ENCODE measurements around the gene LYST. TPM values are rescaled to one million over a fixed set of nuclear protein-coding genes. Genes with fewer than 3 reads are reported as not detected.

Gene LYST
- total and polyA plus RNA-seq, 12 donors = 6.7 to 48.0 (median 19.0) TPM

- Histone ChIP-seq H3K4me3 (no peak overlapping the region), H3K4me1 (replicated peaks in 1 of 2) (peaks cover 0 to 10% of the 10 kb centered on the region in 2 donors), H3K9me3 (replicated peaks in 1 of 3) (no peaks in the 10 kb centered on the region), H3K36me3 (replicated peaks in 1 of 2) (no peaks in the 10 kb centered on the region), H3K27me3 (no peaks in the 10 kb centered on the region), H3K27ac (no peak overlapping the region)
- TF ChIP-seq POLR2A (IDR thresholded peaks at IDR 0.05) (no peak), CTCF (IDR thresholded peaks at IDR 0.05) (no peak)
- 44 to 64% (median 57%) methylated on average over 2 of the region's 2 CpGs for WGBS, 4 donors
- no peak for DNase-seq
- intact Hi-C loops (cut with DNase I) = loop anchor here in 1 of 2 donors (10.0 kb wide), 1 partner anchor 68 kb away; no protein-coding TSS in a partner anchor
Measured at GRCh38 chr1:235876402-235876841, 9.7 kb upstream of the LYST start.

- WGBS, 4 donors = 73 to 85% (median 78%) methylated on average over 4 of the region's 4 CpGs
- TF ChIP-seq POLR2A (IDR thresholded peaks at IDR 0.05) = no peak
- DNase-seq = no peak
- intact Hi-C loops (cut with DNase I) = loop anchor here in 1 of 2 donors (10.0 kb wide), 1 partner anchor 70 kb away; no protein-coding TSS in a partner anchor
- Histone ChIP-seq H3K4me1 (replicated peaks in 1 of 2) (peaks cover 0 to 10% of the 10 kb centered on the region in 2 donors), H3K36me3 (replicated peaks in 1 of 2) (no peaks in the 10 kb centered on the region), H3K4me3 (no peak overlapping the region), H3K9me3 (replicated peaks in 1 of 3) (no peaks in the 10 kb centered on the region), H3K27me3 (no peaks in the 10 kb centered on the region), H3K27ac (no peak overlapping the region)
Measured at GRCh38 chr1:235875036-235875597, 8.4 kb upstream of the LYST start.

DNA sequence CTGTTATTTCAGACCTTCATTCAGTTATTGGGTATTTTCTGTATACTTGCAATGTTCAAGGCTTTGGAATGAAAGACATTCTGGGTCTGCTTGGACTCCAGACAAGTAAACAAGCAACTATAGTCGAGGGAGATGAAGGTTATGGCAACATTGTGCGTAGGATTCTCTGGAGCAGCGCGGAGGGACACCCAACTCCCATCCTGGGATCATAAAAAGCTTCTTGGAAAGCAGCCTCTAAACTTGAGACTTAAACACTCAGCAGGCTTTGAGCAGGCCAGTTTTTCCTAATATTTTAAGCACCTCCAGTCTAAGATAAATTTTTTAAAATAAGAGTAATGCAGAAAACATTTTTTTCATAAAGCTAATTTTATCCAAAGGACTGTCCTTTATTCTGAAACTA lies 7.6 kb upstream of the LYST start:
- Histone ChIP-seq H3K9me3 (replicated peaks in 1 of 3) (no peaks in the 10 kb centered on the region), H3K27ac (no peak overlapping the region), H3K27me3 (no peaks in the 10 kb centered on the region), H3K36me3 (replicated peaks in 1 of 2) (no peaks in the 10 kb centered on the region), H3K4me1 (replicated peaks in 1 of 2) (peaks cover 0 to 6% of the 10 kb centered on the region in 2 donors), H3K4me3 (no peak overlapping the region)
- WGBS, 4 donors = 44 to 67% (median 63%) methylated on average over 4 of the region's 4 CpGs
- intact Hi-C loops (cut with DNase I) = loop anchor here in 1 of 2 donors (10.0 kb wide), 1 partner anchor 71 kb away; no protein-coding TSS in a partner anchor
- no peak for TF ChIP-seq CTCF (IDR thresholded peaks at IDR 0.05)
- no peak for TF ChIP-seq POLR2A (IDR thresholded peaks at IDR 0.05)
- DNase-seq = no peak

DNA sequence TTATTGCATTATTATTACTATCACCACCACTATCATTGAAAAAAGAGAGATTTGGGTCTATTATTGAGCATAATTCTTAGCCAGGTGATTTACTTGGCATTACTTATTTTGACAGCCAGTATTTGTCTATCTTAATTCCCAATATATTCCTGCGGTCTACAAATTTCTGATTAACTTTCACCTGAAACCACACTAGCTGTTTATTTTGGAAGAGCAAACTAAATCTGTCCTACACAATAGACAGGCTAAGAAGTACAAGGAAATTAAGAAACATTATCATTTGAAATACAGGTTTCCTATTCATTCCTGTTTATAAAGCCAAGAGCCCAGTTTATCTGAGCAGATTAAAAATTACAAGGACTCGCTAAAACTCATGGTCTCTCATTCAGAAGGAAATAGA lies 6.9 kb upstream of the LYST start:
- Histone ChIP-seq H3K4me1 (replicated peaks in 1 of 2) (no peaks in the 10 kb centered on the region), H3K36me3 (replicated peaks in 1 of 2) (no peaks in the 10 kb centered on the region), H3K9me3 (replicated peaks in 1 of 3) (no peaks in the 10 kb centered on the region), H3K27me3 (no peaks in the 10 kb centered on the region), H3K4me3 (no peak overlapping the region), H3K27ac (no peak overlapping the region)
- no peak for DNase-seq
- no peak for TF ChIP-seq CTCF (IDR thresholded peaks at IDR 0.05)
- TF ChIP-seq POLR2A (IDR thresholded peaks at IDR 0.05) = no peak
- WGBS, 4 donors = 78 to 87% (median 80%) methylated on average over 2 of the region's 2 CpGs
- intact Hi-C loops (cut with DNase I) = loop anchor here in 1 of 2 donors (10.0 kb wide), 1 partner anchor 71 kb away; no protein-coding TSS in a partner anchor

GRCh38 chr1:235873045-235873444 lies 6.3 kb upstream of the LYST start:
- intact Hi-C loops (cut with DNase I) = loop anchor here in 1 of 2 donors (10.0 kb wide), 1 partner anchor 72 kb away; no protein-coding TSS in a partner anchor
- no peak for DNase-seq
- H3K4me1 ChIP-seq (replicated peaks in 1 of 2) = peaks cover 0 to 3% of the 10 kb centered on the region in 2 donors
- H3K9me3 ChIP-seq (replicated peaks in 1 of 3) = no peaks in the 10 kb centered on the region
- H3K27ac ChIP-seq = no peak overlapping the region
- 56 to 68% (median 62%) methylated on average over 1 of the region's 1 CpG for WGBS, 4 donors
- H3K36me3 ChIP-seq (replicated peaks in 1 of 2) = no peaks in the 10 kb centered on the region
- no peak for TF ChIP-seq POLR2A (IDR thresholded peaks at IDR 0.05)
- no peak for TF ChIP-seq CTCF (IDR thresholded peaks at IDR 0.05)
- H3K4me3 ChIP-seq = no peak overlapping the region
- H3K27me3 ChIP-seq = no peaks in the 10 kb centered on the region
